Measurements from ENCODE around the gene NDC1. TPM values are rescaled to one million over a fixed set of nuclear protein-coding genes. Genes with fewer than 3 reads are reported as not detected.

NDC1 gene
- total RNA-seq, 2 experiments from 2014 or later: 31.2 to 38.5 TPM

DNA sequence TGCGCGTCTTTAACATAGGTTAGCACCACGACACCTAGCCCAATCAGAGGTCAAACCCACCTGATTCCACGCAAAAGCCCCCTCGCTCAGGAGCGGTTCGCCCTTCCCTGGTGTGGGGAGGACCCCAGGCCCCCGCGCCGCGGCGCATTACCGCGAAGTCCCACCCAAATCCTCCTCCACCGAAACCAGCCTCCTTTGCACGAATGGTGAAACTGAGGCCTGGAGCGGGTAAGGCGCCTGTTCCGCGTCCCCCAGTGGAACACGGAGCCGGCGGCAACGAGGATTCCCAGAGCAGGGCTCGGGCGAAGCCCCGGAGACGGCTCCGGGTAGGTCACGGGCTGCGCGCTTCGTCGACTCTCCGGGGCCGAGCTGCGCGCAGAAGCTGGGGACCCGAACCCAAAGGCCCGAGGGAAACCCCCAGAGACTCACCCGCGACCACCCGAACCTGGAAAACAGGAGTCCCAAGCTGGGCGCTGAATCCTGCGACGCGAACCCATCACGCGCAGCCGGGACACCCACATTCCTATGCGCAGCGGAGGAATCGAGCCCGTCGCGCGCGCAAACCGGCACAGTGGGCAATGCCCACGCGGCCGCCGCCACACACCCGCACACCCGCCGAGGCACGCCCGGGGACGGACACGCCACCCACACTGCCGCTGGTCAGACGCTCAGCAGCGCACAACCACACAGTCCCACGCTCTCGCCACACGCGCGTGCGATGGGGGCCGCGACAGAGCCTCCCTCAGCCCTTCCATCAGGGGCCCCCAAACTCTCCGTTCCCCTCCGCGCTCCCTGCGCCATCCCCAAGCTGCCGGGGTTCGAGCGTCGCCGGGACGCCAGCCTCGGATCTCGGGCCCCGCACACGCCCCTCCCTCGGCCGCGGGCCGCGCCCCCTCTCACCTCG is 99.6 kb downstream of the NDC1 start:
- Mint-ChIP-seq H3K27ac (no peak overlapping the region), H3K9me3 (ENCODE audit: low read depth) (peaks cover 4% of the 10 kb centered on the region), H3K36me3 (ENCODE audit: low read depth) (no peaks in the 10 kb centered on the region), H3K27me3 (peaks cover 40% of the 10 kb centered on the region), H3K4me1 (peaks cover 2% of the 10 kb centered on the region), H3K4me3 (peak overlapping the region; percentile 10)
- intact Hi-C loops (cut with DNase I, micrococcal nuclease): no loop called here
- ChIA-PET POLR2A (no interaction called here), CTCF (interaction anchor here (0.9 kb wide), 1 partner anchor 22 kb away, joined by 3 read pairs; no protein-coding TSS in a partner anchor)
- DNase-seq (peak; percentile 22), ATAC-seq (no peak)

DNA sequence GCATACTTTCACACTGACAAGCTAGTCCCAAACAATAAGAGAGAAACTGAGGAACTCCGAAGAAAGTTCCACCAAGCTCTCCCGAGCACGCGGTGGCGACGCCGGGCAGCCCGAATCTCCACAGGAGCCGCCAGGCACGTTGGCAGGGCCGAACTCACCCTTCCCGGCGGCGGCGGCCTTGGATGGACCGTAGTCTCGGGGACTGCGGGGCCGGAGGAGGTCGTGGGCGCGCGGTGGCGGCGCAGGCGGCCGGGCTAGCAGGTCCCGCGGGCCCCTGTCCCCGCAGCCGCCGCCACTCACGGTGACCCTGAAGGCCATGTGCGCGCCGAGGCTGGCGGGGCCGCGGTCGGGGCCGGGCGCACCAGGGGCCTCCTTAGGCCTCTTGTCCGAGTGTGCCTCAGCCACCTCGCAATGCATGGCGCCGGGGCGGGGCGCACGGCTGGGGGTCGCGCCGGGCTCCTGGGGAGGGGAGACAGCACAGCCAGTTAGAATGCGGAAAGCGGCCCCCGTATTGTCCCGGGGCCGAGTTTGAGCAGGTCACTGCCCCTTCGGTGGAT is 100.4 kb downstream of the NDC1 start:
- no peak for ATAC-seq
- POLR2A ChIA-PET: no interaction called here

DNA sequence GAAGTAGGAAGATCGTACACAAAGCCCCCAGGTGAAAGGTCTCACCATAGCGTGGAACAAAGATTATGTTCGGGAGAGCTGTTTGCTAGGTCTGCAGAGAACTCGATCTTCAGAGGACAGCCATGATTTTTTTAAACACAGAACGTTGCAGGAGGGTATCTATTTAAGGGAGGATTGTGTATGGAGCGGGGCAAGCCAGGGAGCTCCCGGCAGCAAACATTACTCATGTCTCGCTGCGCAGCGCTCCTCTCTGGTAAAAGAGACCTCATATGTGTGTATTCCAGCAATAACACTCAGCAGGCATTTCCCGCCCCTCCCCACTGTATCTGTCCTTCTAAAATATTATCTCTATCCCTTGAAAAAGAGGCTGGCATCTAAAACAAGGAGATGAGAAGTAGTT is 101.8 kb downstream of the NDC1 start:
- peaks cover 33% of the 10 kb centered on the region for H3K27me3 Mint-ChIP-seq
- intact Hi-C loops (cut with DNase I, micrococcal nuclease): no loop called here

More for the DNA sequence above, 100.4 kb downstream of the NDC1 start:
- Mint-ChIP-seq H3K4me1 (peaks cover 2% of the 10 kb centered on the region), H3K4me3 (peak overlapping the region; percentile 10), H3K9me3 (ENCODE audit: low read depth) (peaks cover 1% of the 10 kb centered on the region), H3K27ac (no peak overlapping the region), H3K27me3 (peaks cover 37% of the 10 kb centered on the region), H3K36me3 (ENCODE audit: low read depth) (no peaks in the 10 kb centered on the region)
- DNase-seq: no peak
- intact Hi-C loops (cut with DNase I, micrococcal nuclease): no loop called here
- CTCF ChIA-PET: interaction anchor here (0.6 to 1.5 kb wide), 3 partner anchors 13 to 247 kb away, joined by 3 read pairs; no protein-coding TSS in a partner anchor

DNA sequence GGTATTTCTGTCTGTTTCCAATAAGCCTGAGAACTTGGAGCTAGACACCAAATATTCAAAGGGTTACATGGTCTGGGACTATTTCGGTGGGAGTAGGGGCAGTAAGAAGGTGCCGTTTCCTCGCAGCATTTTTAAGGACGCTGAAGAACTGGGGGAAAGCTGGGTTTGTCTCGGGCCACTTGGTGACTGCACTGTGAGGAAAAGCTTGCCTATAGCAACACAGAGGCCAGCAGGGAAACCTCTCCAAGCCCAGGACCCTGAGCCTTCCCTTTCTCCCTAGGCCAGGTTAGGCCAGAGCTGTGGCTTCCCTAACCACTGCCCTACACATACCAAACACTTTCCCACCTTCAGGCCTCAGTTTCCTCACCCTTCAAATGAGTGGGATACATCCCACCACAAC is 102.4 kb downstream of the NDC1 start:
- H3K4me3 Mint-ChIP-seq: no peak overlapping the region
- peaks cover 2% of the 10 kb centered on the region for H3K4me1 Mint-ChIP-seq
- peaks cover 33% of the 10 kb centered on the region for H3K27me3 Mint-ChIP-seq
- POLR2A ChIA-PET: interaction anchor here (0.5 kb wide), 1 partner anchor 1999 kb away, joined by 3 read pairs; no protein-coding TSS in a partner anchor
- no peak overlapping the region for H3K27ac Mint-ChIP-seq
- DNase-seq (no peak), ATAC-seq (no peak)
- intact Hi-C loops (cut with DNase I, micrococcal nuclease): no loop called here
- CTCF ChIA-PET: no interaction called here
- no peaks in the 10 kb centered on the region for H3K36me3 Mint-ChIP-seq (ENCODE audit: low read depth)
- no peaks in the 10 kb centered on the region for H3K9me3 Mint-ChIP-seq (ENCODE audit: low read depth)

More for the DNA sequence above, 101.8 kb downstream of the NDC1 start:
- Mint-ChIP-seq H3K4me1 (peaks cover 2% of the 10 kb centered on the region), H3K4me3 (no peak overlapping the region), H3K9me3 (ENCODE audit: low read depth) (no peaks in the 10 kb centered on the region), H3K27ac (no peak overlapping the region), H3K36me3 (ENCODE audit: low read depth) (no peaks in the 10 kb centered on the region)
- ChIA-PET POLR2A (no interaction called here), CTCF (interaction anchor here (1.3 to 1.5 kb wide), 2 partner anchors 11 to 18 kb away, joined by 3 to 4 read pairs; no protein-coding TSS in a partner anchor)
- no peak for ATAC-seq
- no peak for DNase-seq

GRCh38 chr1:53735261-53735660 is 102.8 kb downstream of the NDC1 start:
- H3K27me3 Mint-ChIP-seq: peaks cover 30% of the 10 kb centered on the region
- H3K4me1 Mint-ChIP-seq: peaks cover 2% of the 10 kb centered on the region
- no peaks in the 10 kb centered on the region for H3K36me3 Mint-ChIP-seq (ENCODE audit: low read depth)
- ChIA-PET POLR2A (interaction anchor here (0.5 kb wide), 1 partner anchor 1998 kb away, joined by 3 read pairs; no protein-coding TSS in a partner anchor), CTCF (no interaction called here)
- H3K27ac Mint-ChIP-seq: no peak overlapping the region
- no peaks in the 10 kb centered on the region for H3K9me3 Mint-ChIP-seq (ENCODE audit: low read depth)
- no peak for DNase-seq
- intact Hi-C loops (cut with DNase I, micrococcal nuclease): no loop called here
- no peak for ATAC-seq
- no peak overlapping the region for H3K4me3 Mint-ChIP-seq

DNA sequence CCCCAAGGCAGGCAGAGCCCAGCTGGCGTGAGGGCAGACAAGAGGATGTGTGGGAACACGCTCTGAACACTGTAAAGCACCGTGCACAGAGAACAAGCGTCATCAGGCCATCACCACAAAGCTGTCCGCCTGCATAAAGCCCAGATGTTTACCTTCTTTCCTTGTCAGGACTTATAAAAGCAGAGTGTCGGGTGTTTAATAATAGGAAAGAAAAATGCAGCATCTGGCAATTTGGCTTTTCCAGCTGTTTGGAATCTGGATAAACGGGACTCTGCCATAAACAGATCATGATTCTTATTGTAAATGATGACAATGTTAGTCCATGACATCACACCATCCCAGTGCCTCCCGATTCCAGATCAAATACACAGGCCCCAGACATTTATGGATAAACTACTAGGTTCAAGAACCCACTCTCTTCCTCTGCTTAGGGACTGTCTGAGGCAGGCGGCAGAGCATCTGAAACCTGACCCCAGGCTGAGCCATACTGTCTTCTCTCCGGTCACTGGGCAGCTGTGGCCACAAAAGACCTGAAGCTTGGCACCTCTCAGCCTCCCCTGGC is 103.4 kb downstream of the NDC1 start:
- Mint-ChIP-seq H3K27ac (no peak overlapping the region), H3K4me1 (peaks cover 2% of the 10 kb centered on the region), H3K36me3 (ENCODE audit: low read depth) (no peaks in the 10 kb centered on the region), H3K27me3 (peaks cover 27% of the 10 kb centered on the region), H3K9me3 (ENCODE audit: low read depth) (no peaks in the 10 kb centered on the region), H3K4me3 (no peak overlapping the region)
- intact Hi-C loops (cut with DNase I, micrococcal nuclease): no loop called here
- CTCF ChIA-PET: interaction anchor here (0.6 kb wide), 1 partner anchor 207 kb away, joined by 3 read pairs; no protein-coding TSS in a partner anchor
- DNase-seq: no peak
- POLR2A ChIA-PET: no interaction called here
- no peak for ATAC-seq

- CTCF ChIA-PET: interaction anchor here (0.5 to 0.6 kb wide), 2 partner anchors 208 to 366 kb away, joined by 3 to 4 read pairs; no protein-coding TSS in a partner anchor
- peaks cover 24% of the 10 kb centered on the region for H3K27me3 Mint-ChIP-seq
Observed at GRCh38 chr1:53733975-53734649, 104.0 kb downstream of the NDC1 start.

GRCh38 chr1:53733447-53733931 is 104.6 kb downstream of the NDC1 start:
- DNase-seq (no peak), ATAC-seq (no peak)
- intact Hi-C loops (cut with DNase I, micrococcal nuclease): no loop called here
- peaks cover 2% of the 10 kb centered on the region for H3K4me1 Mint-ChIP-seq
- H3K27ac Mint-ChIP-seq: no peak overlapping the region
- CTCF ChIA-PET: no interaction called here
- peaks cover 24% of the 10 kb centered on the region for H3K27me3 Mint-ChIP-seq
- no peak overlapping the region for H3K4me3 Mint-ChIP-seq
- no peaks in the 10 kb centered on the region for H3K9me3 Mint-ChIP-seq (ENCODE audit: low read depth)
- POLR2A ChIA-PET: no interaction called here
- H3K36me3 Mint-ChIP-seq (ENCODE audit: low read depth): no peaks in the 10 kb centered on the region

More at GRCh38 chr1:53733975-53734649, 104.0 kb downstream of the NDC1 start:
- intact Hi-C loops (cut with DNase I, micrococcal nuclease): no loop called here
- POLR2A ChIA-PET: no interaction called here
- ATAC-seq (no peak), DNase-seq (no peak)
- peaks cover 2% of the 10 kb centered on the region for H3K4me1 Mint-ChIP-seq
- H3K36me3 Mint-ChIP-seq (ENCODE audit: low read depth): no peaks in the 10 kb centered on the region
- H3K27ac Mint-ChIP-seq: no peak overlapping the region
- H3K4me3 Mint-ChIP-seq: no peak overlapping the region
- no peaks in the 10 kb centered on the region for H3K9me3 Mint-ChIP-seq (ENCODE audit: low read depth)

DNA sequence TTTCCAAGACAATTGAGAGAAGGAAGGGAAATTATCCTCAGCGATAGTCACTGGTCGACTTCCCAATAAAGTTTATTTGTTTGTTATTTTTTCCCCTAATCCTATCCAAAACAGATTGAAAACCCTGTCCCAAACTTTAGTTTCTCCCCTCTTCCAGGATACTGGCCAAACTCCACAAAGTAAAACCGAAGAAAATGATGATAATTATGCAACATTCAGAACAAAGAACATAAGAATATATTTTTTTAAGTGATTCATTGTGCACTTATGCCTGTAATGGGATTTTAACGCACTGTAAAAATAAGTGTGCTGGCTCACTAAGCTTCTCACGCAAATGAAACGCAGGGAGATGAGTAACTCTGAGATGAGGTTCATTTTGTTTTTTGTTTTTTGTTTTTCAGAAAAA is 105.2 kb downstream of the NDC1 start:
- CTCF ChIA-PET: no interaction called here
- peaks cover 2% of the 10 kb centered on the region for H3K4me1 Mint-ChIP-seq
- ATAC-seq: no peak
- H3K4me3 Mint-ChIP-seq: no peak overlapping the region
- no peak overlapping the region for H3K27ac Mint-ChIP-seq
- intact Hi-C loops (cut with DNase I, micrococcal nuclease): no loop called here
- peaks cover 24% of the 10 kb centered on the region for H3K27me3 Mint-ChIP-seq
- no peaks in the 10 kb centered on the region for H3K9me3 Mint-ChIP-seq (ENCODE audit: low read depth)
- POLR2A ChIA-PET: no interaction called here
- no peaks in the 10 kb centered on the region for H3K36me3 Mint-ChIP-seq (ENCODE audit: low read depth)
- DNase-seq: no peak

GRCh38 chr1:53732409-53732808 is 105.7 kb downstream of the NDC1 start:
- Mint-ChIP-seq H3K9me3 (ENCODE audit: low read depth) (no peaks in the 10 kb centered on the region), H3K27me3 (peaks cover 23% of the 10 kb centered on the region), H3K4me1 (peaks cover under 1% of the 10 kb centered on the region), H3K4me3 (no peak overlapping the region), H3K36me3 (ENCODE audit: low read depth) (no peaks in the 10 kb centered on the region), H3K27ac (no peak overlapping the region)
- ChIA-PET POLR2A (no interaction called here), CTCF (no interaction called here)
- intact Hi-C loops (cut with DNase I, micrococcal nuclease): no loop called here
- DNase-seq: no peak
- no peak for ATAC-seq

DNA sequence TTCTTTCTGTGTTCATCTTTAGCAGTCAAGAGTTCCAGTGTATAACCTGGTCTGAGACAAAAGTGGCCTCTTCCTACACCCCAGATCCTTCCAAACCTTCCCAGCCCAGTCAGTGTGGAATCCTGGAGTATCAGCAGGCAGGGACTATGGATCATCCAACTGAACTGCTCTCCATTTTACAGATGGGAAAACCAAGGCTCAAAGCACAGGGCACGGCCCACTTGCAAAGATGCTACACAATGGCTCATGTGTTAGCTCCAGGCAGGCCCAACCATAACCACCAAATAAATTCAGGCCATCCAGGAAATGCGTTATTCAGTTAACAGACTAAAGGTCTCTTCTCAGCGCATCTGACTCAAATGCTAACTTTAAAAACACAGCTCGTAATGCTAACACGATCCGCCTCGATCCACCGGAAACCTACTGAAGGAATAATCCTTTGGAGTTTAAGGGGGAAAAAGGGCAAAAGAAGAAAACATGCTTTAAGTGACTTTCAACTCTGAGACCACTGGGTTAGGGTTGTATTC is 106.3 kb downstream of the NDC1 start:
- intact Hi-C loops (cut with DNase I, micrococcal nuclease): no loop called here
- Mint-ChIP-seq H3K27me3 (peaks cover 21% of the 10 kb centered on the region), H3K27ac (no peak overlapping the region), H3K36me3 (ENCODE audit: low read depth) (no peaks in the 10 kb centered on the region), H3K9me3 (ENCODE audit: low read depth) (no peaks in the 10 kb centered on the region), H3K4me1 (no peaks in the 10 kb centered on the region), H3K4me3 (no peak overlapping the region)
- no peak for DNase-seq
- ChIA-PET POLR2A (no interaction called here), CTCF (interaction anchor here (0.6 kb wide), 1 partner anchor 1072 kb away, joined by 3 read pairs; no protein-coding TSS in a partner anchor)
- no peak for ATAC-seq

Data from activated CD4-positive, alpha-beta T cell treated with anti-CD3 and anti-CD28 coated beads for 36 hours (primary cell).